Mucosa of gallbladder (tissue), 1 donor: ENCODE measurements around the gene TCP11L1. TPM values are rescaled to one million over a fixed set of nuclear protein-coding genes. Genes with fewer than 3 reads are reported as not detected.

Source experiments
- DNase-seq: peaks from one replicate; pipeline ENCODE4 v3.0.0-alpha.2; 2020; ENCODE audit warnings: low spot score
- total RNA-seq: library from RNA; stranded (reverse); gene quantifications from one replicate; pipeline ENCODE4 v1.2.1, GENCODE V29; 2021
- donor health status: DM: no; HTN: no; CAD: no.

TCP11L1 gene, protein sequence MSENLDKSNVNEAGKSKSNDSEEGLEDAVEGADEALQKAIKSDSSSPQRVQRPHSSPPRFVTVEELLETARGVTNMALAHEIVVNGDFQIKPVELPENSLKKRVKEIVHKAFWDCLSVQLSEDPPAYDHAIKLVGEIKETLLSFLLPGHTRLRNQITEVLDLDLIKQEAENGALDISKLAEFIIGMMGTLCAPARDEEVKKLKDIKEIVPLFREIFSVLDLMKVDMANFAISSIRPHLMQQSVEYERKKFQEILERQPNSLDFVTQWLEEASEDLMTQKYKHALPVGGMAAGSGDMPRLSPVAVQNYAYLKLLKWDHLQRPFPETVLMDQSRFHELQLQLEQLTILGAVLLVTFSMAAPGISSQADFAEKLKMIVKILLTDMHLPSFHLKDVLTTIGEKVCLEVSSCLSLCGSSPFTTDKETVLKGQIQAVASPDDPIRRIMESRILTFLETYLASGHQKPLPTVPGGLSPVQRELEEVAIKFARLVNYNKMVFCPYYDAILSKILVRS
- 40.7 TPM for total RNA-seq

DNA sequence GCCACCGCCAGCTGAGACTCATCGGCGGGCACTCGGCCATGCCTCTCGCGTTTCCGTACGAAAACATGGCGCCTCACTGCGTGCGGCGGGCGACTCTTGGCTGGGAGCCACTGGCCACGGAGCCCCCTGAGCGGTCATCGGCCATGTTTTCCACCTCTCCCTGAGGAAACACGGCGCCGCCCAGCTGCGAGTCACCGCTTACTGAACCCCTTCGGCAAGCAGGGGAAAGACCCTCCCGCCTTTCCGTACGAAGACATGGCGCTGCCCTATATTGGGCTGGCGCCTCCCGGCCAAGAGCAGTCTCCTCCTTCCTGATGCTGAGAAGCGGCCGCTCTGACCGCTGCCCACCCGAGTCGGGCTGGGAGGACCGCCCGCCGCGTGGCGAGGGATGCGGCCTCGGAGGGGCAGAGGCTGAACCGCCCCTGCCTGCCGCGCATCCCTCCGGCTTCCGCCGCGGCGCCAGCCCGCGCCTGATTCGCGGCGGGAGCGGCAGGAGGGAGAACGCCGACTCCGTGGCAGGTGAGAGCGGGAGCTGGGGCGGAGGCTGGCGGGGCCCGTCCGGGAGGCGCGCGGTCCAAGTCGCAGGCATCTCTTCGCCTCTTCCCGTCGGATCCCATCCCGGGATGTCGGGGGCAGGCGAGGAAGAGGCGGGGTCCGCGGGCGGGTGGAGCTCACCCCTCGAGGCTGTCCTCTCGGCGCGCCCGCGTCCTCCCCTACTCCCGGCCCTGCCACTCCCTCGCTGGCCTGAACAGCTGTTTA, at the start of gene TCP11L1:
Gene TCP11L1, plus strand, starts transcription at position 299 of the 759 bp plus-strand sequence. CDS start 4,202 bp downstream, outside the sequence.
- DNase-seq, result peak; percentile 93

- no peak for DNase-seq
Observed at GRCh38 chr11:32990481-32990880, 48.9 kb upstream of the TCP11L1 start.

DNA sequence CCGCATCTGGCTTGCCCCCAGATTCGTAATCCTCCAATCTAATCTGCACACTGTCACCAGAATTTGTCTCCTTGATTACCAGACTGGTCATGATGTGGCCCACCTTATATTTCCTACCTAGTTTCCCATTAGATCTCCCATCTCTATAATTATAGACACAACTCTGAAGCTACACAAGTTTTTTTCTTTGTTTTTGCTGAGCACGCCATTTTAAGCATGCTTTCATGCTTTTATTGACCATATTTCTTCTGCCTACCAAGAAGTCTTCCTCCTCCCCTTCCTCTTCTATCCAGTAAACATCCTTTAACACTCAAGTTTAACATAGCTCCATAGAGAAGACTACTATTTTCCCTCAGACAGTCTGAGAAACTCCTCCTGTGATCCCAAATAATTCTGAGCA, 47.9 kb upstream of the TCP11L1 start:
- no peak for DNase-seq

DNA sequence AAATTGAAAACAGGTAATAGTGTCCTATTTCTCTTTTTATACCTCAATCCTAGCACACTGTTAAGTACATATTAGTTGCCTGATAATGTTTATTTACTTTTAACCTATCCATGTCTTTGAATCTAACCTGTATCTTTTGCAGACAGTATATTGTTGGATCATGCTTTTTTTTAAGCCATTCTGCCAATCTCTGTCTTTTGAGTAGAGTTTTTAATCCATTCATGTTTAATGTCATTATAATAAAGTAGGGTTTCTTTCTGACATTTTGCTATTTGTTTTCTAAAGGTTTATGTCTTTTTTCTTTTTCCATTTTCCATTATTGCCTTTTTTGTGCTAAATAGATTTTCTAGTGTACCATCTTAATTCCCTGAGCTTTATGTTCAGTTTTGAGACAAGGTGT, 47.5 kb upstream of the TCP11L1 start:
- DNase-seq, result no peak

DNA sequence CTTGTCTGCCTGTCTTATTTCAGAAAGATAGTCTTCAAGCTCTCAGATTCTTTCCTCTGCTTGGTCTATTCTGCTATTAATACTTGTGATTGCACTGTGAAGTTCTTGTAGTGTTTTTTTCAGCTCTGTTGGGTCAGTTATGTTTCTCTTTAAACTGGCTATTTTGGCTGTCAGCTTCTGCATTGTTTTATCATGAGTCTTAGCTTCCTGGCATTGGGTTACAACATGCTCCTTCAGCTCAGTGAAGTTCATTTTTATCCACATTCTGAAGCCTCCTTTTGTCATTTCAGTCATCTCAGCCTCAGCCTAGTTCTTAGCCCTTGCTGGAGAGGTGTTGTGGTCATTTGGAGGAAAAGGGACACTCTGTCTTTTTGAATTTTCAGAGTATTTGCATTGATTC, 39.2 kb upstream of the TCP11L1 start:
- no peak for DNase-seq

DNA sequence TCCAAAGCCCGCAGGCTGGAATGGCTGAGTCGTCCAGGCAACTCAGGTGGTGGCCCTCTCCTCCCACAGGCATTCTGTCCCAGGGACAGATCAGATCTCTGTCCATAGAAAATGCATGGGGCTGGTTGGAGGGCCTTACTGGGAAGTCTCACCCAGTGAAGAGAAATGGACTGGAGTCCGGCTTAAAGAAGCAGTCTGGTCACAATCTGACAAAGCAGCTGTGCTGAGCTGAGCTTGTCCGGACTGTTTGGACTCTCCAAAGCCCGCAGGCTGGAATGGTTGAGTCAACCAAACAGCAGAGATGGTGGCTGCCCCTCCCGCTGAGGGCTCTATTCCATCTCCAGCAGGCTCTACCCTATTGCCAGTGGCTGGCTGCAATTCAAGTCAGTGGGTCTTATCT, 38.1 kb upstream of the TCP11L1 start:
- no peak for DNase-seq

DNA sequence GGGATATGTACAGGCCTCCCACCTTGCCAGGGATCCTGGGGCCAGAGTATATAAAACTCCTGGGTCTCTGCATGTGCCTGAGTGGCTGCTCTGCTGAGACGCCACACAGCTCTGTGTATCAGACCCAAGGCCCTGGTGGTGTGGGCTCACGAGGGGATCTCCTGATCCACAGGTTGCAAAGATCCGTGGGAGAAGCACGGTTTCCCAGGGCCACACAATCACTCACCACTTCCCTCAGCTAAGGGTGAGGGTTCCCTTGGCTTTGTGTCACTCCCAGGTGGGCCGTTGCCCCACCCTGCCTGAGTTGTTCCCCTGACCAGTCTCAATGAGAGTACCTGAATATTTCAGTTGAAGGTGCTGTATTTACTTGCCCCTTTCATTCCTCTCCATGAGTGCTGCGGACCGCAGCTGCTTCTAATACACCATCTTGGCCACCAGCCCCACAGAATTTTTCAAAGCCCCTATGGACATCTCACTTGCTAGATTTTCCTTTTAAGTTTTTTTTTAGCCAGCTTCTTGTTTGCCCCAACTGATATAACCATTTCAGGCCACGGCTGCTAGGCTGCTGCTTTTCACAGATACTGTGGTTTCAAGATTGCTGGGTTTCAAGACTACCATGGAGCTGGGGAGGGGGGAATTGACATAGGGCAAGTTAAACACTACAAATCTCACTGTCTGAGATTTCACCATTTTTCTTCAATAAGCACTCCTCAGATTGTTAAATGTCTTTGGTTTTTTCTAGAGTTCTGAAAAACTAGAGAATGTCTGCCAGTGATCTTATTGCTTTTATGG, 37.4 kb upstream of the TCP11L1 start:
- DNase-seq, result no peak

- no peak for DNase-seq
Observed at GRCh38 chr11:33005175-33005574, 34.2 kb upstream of the TCP11L1 start.

- no peak for DNase-seq
Observed at GRCh38 chr11:33006010-33006409, 33.4 kb upstream of the TCP11L1 start.

- no peak for DNase-seq
Observed at GRCh38 chr11:33013755-33014154, 25.6 kb upstream of the TCP11L1 start.

- DNase-seq, result peak; percentile 93
Observed at GRCh38 chr11:33015621-33016551, 23.5 kb upstream of the TCP11L1 start, which contains the start of gene DEPDC7. Gene DEPDC7 (plus strand): TSS chr11:33015878. CDS start chr11:33015956, 78 bp downstream.

DNA sequence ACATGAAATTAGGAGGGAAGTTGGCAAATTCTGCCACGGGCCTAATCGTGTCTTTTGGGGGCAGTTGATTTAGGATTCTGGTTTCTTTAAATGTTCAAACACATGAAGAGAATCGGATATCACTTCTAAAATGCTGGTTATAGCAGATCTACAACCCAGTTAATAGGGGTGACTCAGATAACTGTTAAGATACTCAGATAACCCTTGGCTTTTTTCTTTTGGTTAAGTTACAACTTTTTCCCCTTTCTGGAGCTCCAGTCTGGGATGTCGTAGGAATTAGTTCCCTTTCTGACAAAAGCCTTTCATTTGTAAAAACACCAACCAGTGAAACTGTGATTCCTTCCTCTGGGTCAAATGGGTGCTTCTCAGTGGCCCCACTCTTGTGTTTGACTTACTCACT, 22.7 kb upstream of the TCP11L1 start:
- DNase-seq, result no peak

DNA sequence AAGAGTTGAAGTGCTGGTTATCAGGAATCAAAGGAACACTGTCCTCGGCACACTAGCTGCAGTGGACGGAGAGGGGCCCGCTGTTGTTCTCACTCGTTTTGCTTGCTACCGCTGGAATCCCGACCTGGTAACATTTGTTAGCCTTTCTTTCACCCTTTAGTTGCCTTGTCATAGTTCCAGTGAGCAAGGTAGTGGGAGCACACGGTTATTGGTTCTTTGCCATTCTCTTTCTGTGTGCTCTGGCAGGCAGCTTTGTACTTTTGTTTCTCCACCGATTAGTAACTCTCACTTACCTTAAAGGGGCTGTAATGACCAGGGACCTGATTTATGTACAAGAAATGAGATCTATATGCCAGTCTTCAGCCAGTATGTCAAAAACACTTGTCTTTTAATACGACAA, 21.9 kb upstream of the TCP11L1 start:
- DNase-seq, result no peak

DNA sequence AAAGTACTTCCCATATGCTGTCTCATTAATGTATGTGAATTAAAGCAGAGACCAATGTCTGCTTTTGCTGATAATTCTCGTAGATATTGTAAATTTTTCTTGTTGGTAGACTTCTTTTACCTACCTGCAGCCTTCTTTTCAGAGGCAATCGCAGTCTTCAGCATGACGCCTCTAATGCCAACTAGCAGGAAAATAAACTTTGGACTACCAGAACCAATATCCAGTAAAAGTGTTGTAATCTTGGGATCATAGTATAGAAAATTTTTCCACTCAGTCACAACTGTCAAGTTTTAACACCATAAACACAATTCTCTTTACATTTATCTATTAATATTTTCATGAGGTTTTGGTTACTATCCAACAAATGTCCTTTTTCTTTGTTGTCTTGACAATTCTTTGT, 21.4 kb upstream of the TCP11L1 start:
- no peak for DNase-seq

DNA sequence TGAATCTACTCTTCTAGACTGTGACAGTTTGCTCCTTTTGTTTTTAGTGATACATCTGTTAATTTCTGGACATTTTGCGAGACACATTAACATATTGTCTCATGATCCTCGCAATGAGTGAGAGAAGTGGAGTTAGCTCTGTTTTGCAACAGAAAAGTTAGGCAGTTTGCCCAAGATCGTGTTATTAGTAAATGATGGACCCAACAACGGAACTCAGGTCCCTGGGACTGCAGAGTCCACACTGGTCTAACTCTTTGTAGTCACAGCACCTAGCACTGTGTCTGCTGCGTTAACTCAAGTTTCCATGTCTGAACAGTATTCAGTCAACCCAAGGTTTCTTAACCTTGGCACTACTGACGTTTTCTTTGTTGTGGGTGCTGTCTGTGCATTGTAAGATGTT, 20.5 kb upstream of the TCP11L1 start:
- DNase-seq, result no peak

DNA sequence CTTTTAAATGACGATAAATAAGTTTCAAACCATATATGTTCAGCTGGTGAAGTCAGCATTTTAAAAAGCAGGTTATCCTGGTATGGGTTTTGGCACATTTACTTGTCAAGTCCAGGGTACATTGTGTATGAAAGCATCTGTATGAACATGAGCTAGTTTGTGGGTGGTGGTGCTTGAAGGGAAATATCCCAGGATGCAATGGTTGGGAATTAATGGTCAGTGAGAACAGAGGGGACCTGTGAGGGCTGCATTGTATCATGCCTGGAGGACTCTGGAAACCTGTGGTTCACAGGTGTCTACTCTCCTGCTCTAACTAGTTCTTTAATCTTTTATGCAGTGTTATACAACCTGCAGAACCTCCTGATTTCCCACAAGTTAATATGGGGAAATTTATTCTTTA, 17.9 kb upstream of the TCP11L1 start:
- no peak for DNase-seq

DNA sequence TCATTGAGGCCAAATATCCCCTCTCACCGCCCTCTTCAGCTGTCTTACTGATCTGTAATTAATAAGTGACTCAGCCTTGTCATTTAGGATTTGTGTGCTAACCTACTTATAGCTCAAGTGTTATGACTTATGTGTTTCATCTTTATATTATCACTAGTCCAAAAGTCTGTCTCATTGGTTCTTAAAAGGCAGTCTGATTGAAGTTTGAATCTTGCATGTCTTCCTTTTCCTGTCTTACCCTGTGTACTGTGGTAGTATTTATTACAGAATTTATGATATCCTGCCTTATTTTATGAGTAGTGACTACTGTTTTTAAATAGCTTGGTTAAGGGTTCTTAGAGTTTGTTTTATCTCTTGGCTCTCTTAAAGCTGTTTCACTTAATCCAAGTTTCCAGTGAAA, 17.4 kb upstream of the TCP11L1 start:
- DNase-seq, result no peak

DNA sequence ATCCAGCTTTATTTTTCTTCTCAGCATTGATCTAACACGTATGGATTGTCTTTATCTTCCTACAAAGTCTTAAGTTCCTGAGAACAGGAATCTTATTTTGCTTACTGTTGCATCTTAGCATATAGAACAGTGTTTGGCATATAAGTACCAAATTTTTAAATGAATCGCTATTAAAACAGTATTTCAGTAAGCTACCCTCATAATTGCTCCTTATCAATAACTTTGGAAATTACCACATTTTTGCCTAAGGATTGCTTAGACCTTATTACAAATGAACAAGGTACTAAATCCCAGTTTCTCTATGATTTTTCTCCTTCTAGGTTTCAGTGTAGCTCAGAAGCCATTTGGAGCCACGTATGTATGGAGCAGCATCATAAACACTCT, 14.0 kb upstream of the TCP11L1 start:
- DNase-seq, result no peak

DNA sequence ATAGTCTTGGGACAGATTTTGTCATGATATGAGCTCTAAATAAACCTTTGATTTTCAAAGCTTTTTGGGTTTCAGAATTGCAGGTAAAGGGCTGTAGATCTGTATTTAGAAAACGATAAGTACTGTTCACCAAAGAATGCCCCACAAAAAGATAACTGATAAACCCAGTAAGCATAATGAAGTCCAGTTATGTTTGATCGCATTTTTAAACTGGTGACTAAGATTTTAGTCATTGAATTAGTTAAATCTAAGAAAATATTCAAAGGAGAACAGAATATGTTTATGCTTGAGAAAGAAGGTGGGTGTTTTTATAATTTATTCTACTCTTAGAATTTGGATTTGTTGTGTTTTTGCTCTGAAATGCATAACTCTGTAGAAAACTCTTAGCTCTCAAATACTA, 12.1 kb upstream of the TCP11L1 start:
- no peak for DNase-seq

DNA sequence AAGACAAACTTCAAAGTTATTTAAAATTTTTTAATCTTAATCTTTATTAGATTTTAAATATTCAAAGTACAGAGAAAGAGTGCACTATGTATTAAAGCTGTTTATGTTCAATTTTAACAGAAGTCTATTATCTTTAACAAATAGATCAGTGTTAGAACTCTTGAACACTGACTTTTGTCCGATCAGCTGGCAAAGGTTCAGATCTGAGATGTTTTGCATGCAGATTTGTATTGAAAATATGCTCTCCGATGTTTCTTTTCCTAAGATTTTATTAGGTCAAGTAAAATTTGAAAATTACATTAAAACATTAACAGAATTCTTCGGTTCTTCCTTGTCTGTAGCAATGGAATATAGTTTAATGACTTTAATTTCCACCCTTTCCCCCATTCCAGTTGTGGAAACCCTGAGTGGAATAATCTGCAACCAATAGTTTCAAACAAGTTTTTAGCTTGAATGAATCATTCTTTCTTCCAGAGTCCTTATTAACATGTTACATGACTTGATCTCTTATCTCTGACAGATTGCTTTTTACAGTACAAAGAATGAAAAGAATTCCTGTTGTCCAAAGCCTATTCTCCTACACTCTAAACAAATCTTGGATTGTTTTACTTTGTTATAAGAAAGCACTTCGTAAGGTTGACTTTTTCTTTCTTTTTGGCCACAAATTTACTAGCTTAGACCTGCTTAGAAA, 11.4 kb upstream of the TCP11L1 start:
- no peak for DNase-seq
